Immature natural killer cell (primary cell): ENCODE measurements around the gene ZNF710. TPM values are rescaled to one million over a fixed set of nuclear protein-coding genes. Genes with fewer than 3 reads are reported as not detected.

Experiments
- DNase-seq, 3 donors: peaks; one replicate each; pipeline ENCODE4 v3.0.0; 2022; ENCODE audit warnings: mixed read lengths in 1 of 3
- H3K27ac Mint-ChIP-seq, 6 donors: one replicate each; pipeline ENCODE4 v1.8.0; 2020; ENCODE audit warnings: mixed read lengths in 6 of 6, mild to moderate bottlenecking in 5 of 6, inconsistent platforms in 4 of 6, moderate library complexity in 3 of 6
- H3K27me3 Mint-ChIP-seq, 3 donors: one replicate each; pipeline ENCODE4 v1.8.0; 2020 to 2021; ENCODE audit warnings: low read depth in 3 of 3, mild to moderate bottlenecking in 3 of 3, mixed read lengths in 3 of 3, moderate library complexity in 3 of 3, inconsistent platforms in 1 of 3
- H3K36me3 Mint-ChIP-seq, 3 donors: one replicate each; pipeline ENCODE4 v1.8.0; 2020; ENCODE audit warnings: mixed read lengths in 3 of 3, inconsistent platforms in 2 of 3, mild to moderate bottlenecking in 2 of 3
- H3K4me1 Mint-ChIP-seq, 2 donors: one replicate each; pipeline ENCODE4 v1.8.0; 2020; ENCODE audit warnings: inconsistent platforms in 2 of 2, mild to moderate bottlenecking in 2 of 2, mixed read lengths in 2 of 2, moderate library complexity in 1 of 2
- H3K4me3 Mint-ChIP-seq, 5 donors: one replicate each; pipeline ENCODE4 v1.8.0; 2020; ENCODE audit warnings: mild to moderate bottlenecking in 5 of 5, mixed read lengths in 5 of 5, inconsistent platforms in 3 of 5, moderate library complexity in 3 of 5
- H3K9me3 Mint-ChIP-seq, 6 donors: one replicate each; pipeline ENCODE4 v1.8.0; 2020; ENCODE audit warnings: mild to moderate bottlenecking in 6 of 6, mixed read lengths in 6 of 6, inconsistent platforms in 4 of 6, moderate library complexity in 3 of 6
- polyA plus RNA-seq, 3 donors: library from polyadenylated mRNA; unstranded; fragments of 300-500 nt; fragmentation: Illumina TruSeq; gene quantifications; one replicate each; pipeline ENCODE4 v1.2.3, GENCODE V29; 2021

ZNF710 gene
- polyA plus RNA-seq, 3 donors from 2014 or later: 1.7 to 3.4 (median 2.3) TPM

GRCh38 chr15:90000186-90001001, 730 bp upstream of the ZNF710 start:
- Mint-ChIP-seq H3K27ac (peak overlapping the region; percentile 89 to 99 (median 94)), H3K36me3 (no peaks in the 10 kb centered on the region), H3K9me3 (no peaks in the 10 kb centered on the region), H3K4me1 (peaks cover 44 to 49% of the 10 kb centered on the region in 2 donors), H3K4me3 (peak overlapping the region; percentile 90 to 99 (median 92)), H3K27me3 (peaks cover 15 to 26% (median 26%) of the 10 kb centered on the region in 3 donors)
- peak in 1 of 3 donors; percentile 26 for DNase-seq

- H3K4me1 Mint-ChIP-seq: peaks cover 58 to 64% of the 10 kb centered on the region in 2 donors
- no peaks in the 10 kb centered on the region for H3K9me3 Mint-ChIP-seq
- peak overlapping the region; percentile 85 to 94 (median 90) for H3K4me3 Mint-ChIP-seq
- peaks cover 15 to 26% (median 26%) of the 10 kb centered on the region in 3 donors for H3K27me3 Mint-ChIP-seq
- H3K27ac Mint-ChIP-seq: peak overlapping the region; percentile 80 to 98 (median 94)
- DNase-seq: peak; percentile 73 to 79 (median 78)
- H3K36me3 Mint-ChIP-seq: no peaks in the 10 kb centered on the region
Observed at GRCh38 chr15:90001683-90002427, 731 bp downstream of the ZNF710 start.

- Mint-ChIP-seq H3K4me3 (peak overlapping the region; percentile 83 to 90 (median 87)), H3K36me3 (no peaks in the 10 kb centered on the region), H3K9me3 (no peaks in the 10 kb centered on the region), H3K27me3 (peaks cover 15 to 26% (median 26%) of the 10 kb centered on the region in 3 donors), H3K4me1 (peaks cover 63 to 70% of the 10 kb centered on the region in 2 donors), H3K27ac (peak overlapping the region; percentile 85 to 95 (median 94))
- DNase-seq: peak; percentile 57 to 67 (median 57)
Observed at GRCh38 chr15:90002428-90002844, 1.3 kb downstream of the ZNF710 start.

GRCh38 chr15:90003736-90004135, 2.6 kb downstream of the ZNF710 start:
- Mint-ChIP-seq H3K4me3 (peak overlapping the region; percentile 56 to 90 (median 87)), H3K27ac (peak overlapping the region; percentile 25 to 93 (median 83)), H3K36me3 (no peaks in the 10 kb centered on the region), H3K9me3 (no peaks in the 10 kb centered on the region), H3K27me3 (peaks cover 15 to 26% (median 26%) of the 10 kb centered on the region in 3 donors), H3K4me1 (peaks cover 74 to 79% of the 10 kb centered on the region in 2 donors)
- no peak for DNase-seq

GRCh38 chr15:90004252-90004651, 3.1 kb downstream of the ZNF710 start:
- Mint-ChIP-seq H3K4me3 (peak overlapping the region in 2 of 5 donors; percentile 11 to 88), H3K27me3 (peaks cover 15 to 26% (median 24%) of the 10 kb centered on the region in 3 donors), H3K36me3 (no peaks in the 10 kb centered on the region), H3K4me1 (peaks cover 72 to 79% of the 10 kb centered on the region in 2 donors), H3K27ac (peak overlapping the region; percentile 25 to 93 (median 83)), H3K9me3 (no peaks in the 10 kb centered on the region)
- DNase-seq: no peak

GRCh38 chr15:90004671-90005070, 3.5 kb downstream of the ZNF710 start:
- no peak for DNase-seq
- Mint-ChIP-seq H3K27ac (peak overlapping the region; percentile 25 to 93 (median 81)), H3K27me3 (peaks cover 15 to 26% (median 23%) of the 10 kb centered on the region in 3 donors), H3K9me3 (no peaks in the 10 kb centered on the region), H3K4me1 (peaks cover 72 to 81% of the 10 kb centered on the region in 2 donors), H3K36me3 (peaks cover 0 to under 1% (median 0%) of the 10 kb centered on the region in 3 donors), H3K4me3 (peak overlapping the region in 1 of 5 donors; percentile 37)

GRCh38 chr15:90006217-90007075, 5.3 kb downstream of the ZNF710 start:
- H3K4me1 Mint-ChIP-seq: peaks cover 74 to 86% of the 10 kb centered on the region in 2 donors
- no peaks in the 10 kb centered on the region for H3K9me3 Mint-ChIP-seq
- DNase-seq: no peak
- peaks cover 0 to 8% (median 2%) of the 10 kb centered on the region in 3 donors for H3K36me3 Mint-ChIP-seq
- peaks cover 12 to 20% (median 16%) of the 10 kb centered on the region in 3 donors for H3K27me3 Mint-ChIP-seq
- H3K4me3 Mint-ChIP-seq: peak overlapping the region in 1 of 5 donors; percentile 8
- peak overlapping the region; percentile 61 to 82 (median 68) for H3K27ac Mint-ChIP-seq

- H3K4me1 Mint-ChIP-seq: peaks cover 74 to 89% of the 10 kb centered on the region in 2 donors
- no peaks in the 10 kb centered on the region for H3K9me3 Mint-ChIP-seq
- H3K27ac Mint-ChIP-seq: peak overlapping the region; percentile 30 to 67 (median 57)
- peaks cover 0 to 11% (median 4%) of the 10 kb centered on the region in 3 donors for H3K36me3 Mint-ChIP-seq
- H3K27me3 Mint-ChIP-seq: peaks cover 6 to 17% (median 12%) of the 10 kb centered on the region in 3 donors
- no peak overlapping the region for H3K4me3 Mint-ChIP-seq
- no peak for DNase-seq
Observed at GRCh38 chr15:90007076-90007460, 5.9 kb downstream of the ZNF710 start.

GRCh38 chr15:90008607-90009006, 7.5 kb downstream of the ZNF710 start:
- H3K9me3 Mint-ChIP-seq: peaks cover 0 to 3% (median 0%) of the 10 kb centered on the region in 6 donors
- peaks cover under 1 to 9% (median 7%) of the 10 kb centered on the region in 3 donors for H3K27me3 Mint-ChIP-seq
- H3K36me3 Mint-ChIP-seq: peaks cover 0 to 11% (median 4%) of the 10 kb centered on the region in 3 donors
- no peak overlapping the region for H3K4me3 Mint-ChIP-seq
- H3K4me1 Mint-ChIP-seq: peaks cover 73 to 89% of the 10 kb centered on the region in 2 donors
- H3K27ac Mint-ChIP-seq: peak overlapping the region in 3 of 6 donors; percentile 61 to 76 (median 71)
- no peak for DNase-seq

GRCh38 chr15:90009301-90010022, 8.3 kb downstream of the ZNF710 start:
- Mint-ChIP-seq H3K4me3 (peak overlapping the region in 3 of 5 donors; percentile 11 to 31 (median 15)), H3K4me1 (peaks cover 71 to 89% of the 10 kb centered on the region in 2 donors), H3K27me3 (peaks cover 0 to 11% (median 6%) of the 10 kb centered on the region in 3 donors), H3K36me3 (peaks cover 0 to 15% (median 4%) of the 10 kb centered on the region in 3 donors), H3K9me3 (peaks cover 0 to 3% (median 0%) of the 10 kb centered on the region in 6 donors), H3K27ac (peak overlapping the region; percentile 6 to 67 (median 56))
- DNase-seq: no peak

- peaks cover 58 to 85% of the 10 kb centered on the region in 2 donors for H3K4me1 Mint-ChIP-seq
Observed at GRCh38 chr15:90011705-90012104, 10.6 kb downstream of the ZNF710 start.

GRCh38 chr15:90013503-90013937, 12.4 kb downstream of the ZNF710 start:
- Mint-ChIP-seq H3K4me3 (peak overlapping the region; percentile 77 to 91 (median 88)), H3K27me3 (peaks cover 0 to 11% (median 6%) of the 10 kb centered on the region in 3 donors), H3K27ac (peak overlapping the region; percentile 88 to 97 (median 96)), H3K36me3 (peaks cover 0 to 17% (median 4%) of the 10 kb centered on the region in 3 donors), H3K4me1 (peaks cover 58 to 85% of the 10 kb centered on the region in 2 donors), H3K9me3 (peaks cover 0 to 3% (median 0%) of the 10 kb centered on the region in 6 donors)
- peak; percentile 76 to 79 (median 77) for DNase-seq

More at GRCh38 chr15:90011705-90012104, 10.6 kb downstream of the ZNF710 start:
- H3K27ac Mint-ChIP-seq: peak overlapping the region in 2 of 6 donors; percentile 15 to 40
- peaks cover 0 to 3% (median 0%) of the 10 kb centered on the region in 6 donors for H3K9me3 Mint-ChIP-seq
- H3K27me3 Mint-ChIP-seq: peaks cover 0 to 11% (median 6%) of the 10 kb centered on the region in 3 donors
- peaks cover 0 to 15% (median 4%) of the 10 kb centered on the region in 3 donors for H3K36me3 Mint-ChIP-seq
- DNase-seq: no peak
- peak overlapping the region in 1 of 5 donors; percentile 24 for H3K4me3 Mint-ChIP-seq
